Stimulated activated CD4-positive, alpha-beta T cell treated with anti-CD3 and anti-CD28 coated beads, Interleukin-12 subunit alpha, Interleukin-12 subunit beta, amount 100 ng/mL, for 4 hours (primary cell): Measurements from ENCODE around the gene TDRD7.

Source experiments
- DNase-seq: peaks from one replicate; pipeline ENCODE4 v3.0.0-alpha.2; 2020

TDRD7 gene

DNA sequence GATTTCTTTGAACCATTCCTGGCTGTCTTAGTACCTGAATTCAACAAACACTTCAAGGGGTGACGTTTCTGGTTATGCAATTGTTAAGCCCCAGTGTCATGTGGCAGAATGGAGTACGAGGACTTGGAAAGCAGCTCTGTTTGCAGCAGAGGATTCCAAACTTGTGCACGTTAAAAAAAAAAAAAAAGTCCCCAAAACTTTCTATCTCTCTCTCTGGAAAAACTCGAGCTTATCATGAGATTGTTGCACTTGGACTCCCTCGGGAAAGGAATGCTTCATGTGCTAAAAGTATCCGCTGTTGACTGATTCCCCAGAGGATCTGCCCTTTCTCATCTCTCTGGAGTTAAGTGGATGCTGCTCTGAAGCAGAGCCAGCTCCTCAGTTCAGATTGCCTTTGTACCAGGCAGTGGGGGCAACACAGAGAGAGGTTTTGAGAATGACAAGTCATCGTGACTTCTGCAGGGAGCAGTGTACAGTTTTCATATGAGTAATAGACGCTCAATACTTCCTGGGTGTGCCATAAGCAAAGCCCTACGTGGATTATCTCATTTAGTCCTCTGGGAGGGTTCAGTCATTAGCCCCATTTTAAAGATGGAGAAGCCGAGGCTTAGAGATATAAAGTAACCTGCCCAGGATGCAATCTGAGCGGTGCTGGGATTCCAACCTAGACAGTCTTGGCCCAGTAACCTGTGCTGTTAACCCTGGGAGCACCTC, 117.6 kb downstream of the TDRD7 start:
- no peak for DNase-seq

DNA sequence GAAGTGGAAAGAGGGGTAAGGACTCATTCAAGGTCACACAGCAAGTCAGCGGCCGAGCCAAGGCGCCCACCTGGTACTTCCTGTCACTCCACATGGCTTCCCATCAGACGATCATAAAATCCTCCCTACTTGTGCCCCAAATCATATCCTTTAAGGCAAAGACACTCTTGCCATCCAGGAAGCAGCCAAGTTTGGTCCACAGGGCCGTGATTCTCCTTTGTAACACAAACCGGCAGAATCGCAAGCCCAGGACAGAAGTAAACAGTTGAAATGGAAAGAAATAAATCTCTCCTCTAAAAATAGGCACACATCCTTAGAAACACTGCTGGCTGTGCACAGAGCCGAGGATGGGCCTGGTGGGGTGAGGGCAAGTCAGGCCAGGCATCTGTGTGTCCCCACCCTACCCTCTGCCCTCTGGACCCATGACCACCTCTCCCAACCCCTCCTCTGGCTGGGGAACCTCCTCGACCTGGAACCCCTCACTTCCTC, 120.0 kb downstream of the TDRD7 start:
- DNase-seq, result no peak

DNA sequence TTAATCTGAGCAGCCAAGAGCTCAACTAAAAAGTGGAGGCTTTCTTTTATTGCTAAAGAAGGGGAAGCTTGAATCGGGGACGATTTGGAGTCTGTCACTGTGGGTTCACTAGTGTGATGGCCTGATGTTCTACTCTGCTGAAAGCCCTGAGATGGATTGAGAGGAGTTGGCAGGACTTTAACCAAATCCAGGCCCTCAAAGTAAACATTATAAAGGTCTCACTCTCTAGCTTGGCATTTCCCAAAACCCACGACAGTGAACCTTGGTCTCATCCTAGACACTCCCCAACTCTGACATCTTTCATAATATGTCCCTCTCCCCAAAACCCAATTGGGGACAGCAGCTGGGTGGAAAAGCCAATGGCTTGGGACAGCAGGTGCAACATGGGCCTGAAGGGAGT, 122.3 kb downstream of the TDRD7 start:
- DNase-seq, result no peak

DNA sequence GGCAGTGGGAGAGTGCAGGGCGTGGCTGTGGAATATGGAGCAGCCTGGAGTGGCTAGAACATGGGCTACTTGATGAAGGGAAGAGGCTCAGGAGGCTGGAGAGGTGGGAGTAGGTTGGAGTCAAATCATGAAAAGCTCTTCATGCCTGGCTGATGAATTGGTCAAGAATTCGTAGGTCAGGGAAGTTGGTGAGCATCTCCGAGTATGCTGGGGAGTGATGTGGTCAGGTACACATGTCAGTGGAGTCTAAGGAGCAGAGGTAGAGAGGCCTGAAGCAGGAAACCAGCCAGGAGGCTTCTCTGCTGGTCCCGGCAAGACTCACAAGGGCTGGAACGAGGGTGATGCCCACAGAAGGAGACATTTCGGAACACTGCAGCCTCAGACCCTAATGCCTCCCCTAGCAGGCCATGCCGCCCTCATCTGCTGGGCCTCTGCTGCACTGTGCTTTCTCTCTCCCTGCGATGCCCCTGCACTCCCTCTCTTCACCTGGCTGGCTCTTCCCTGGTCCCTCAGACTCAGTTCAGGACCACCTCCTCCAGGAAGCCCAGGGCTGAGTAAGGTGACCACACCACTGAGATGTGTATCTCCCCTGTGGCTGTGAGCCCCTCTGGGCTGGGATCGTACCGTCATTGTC, 123.2 kb downstream of the TDRD7 start:
- no peak for DNase-seq

DNA sequence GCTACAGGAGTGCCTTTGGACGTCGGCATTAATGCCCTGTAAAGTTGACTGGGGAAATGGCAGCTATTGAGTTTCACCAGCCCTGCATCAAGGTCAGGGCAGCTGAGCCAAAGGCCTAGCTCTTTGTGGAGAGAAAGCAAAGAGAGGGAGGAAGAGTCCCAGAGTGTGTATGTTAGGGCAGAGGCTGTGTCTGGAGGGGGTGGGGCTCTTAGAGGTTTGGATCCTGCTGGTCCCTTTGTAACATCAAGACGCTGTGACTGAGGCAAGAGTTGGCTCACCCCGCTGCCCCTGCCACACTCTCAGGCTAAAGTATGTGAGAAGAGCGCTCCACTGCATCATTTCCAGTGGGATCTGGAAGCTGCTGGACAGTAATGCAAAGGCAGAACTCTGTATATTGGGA, 123.9 kb downstream of the TDRD7 start:
- no peak for DNase-seq

DNA sequence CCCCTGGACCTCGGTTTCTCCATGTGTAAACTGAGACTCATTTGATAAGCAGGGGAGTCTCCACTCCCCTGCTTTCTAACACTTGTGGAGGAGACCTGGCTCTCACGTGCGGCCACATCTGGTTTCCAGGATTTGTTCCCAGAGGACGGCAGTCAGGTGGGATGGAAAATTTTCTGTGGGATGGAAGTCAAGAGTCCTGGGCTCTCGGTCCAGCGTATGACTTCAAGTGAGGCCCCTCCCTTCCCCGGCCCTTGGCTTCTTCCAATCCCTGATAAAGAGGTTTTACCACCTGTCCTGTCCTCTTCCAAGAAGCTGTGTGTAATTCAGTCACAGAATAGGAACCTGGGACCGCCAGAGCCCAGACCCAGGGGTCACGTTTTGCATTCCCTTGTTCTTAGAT, 124.6 kb downstream of the TDRD7 start:
- no peak for DNase-seq

DNA sequence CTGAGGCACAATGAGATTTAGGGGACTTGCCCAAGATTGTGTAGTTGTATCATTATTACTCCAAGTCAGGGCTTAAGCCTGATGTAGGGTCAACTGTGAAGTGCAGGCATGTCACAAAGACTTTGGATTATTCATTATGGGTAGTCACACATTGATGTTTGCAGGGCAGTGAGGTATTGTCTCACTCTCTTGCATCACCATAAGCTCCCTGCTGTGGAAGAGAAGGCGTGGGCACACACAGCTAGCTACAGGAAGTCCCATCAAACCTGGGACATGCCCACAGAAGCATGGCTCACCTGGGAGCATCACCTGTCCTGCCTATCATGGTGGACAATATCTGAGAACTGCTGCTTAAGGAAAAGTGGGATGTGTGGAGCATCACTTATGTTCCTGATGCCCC, 131.7 kb downstream of the TDRD7 start:
- no peak for DNase-seq

DNA sequence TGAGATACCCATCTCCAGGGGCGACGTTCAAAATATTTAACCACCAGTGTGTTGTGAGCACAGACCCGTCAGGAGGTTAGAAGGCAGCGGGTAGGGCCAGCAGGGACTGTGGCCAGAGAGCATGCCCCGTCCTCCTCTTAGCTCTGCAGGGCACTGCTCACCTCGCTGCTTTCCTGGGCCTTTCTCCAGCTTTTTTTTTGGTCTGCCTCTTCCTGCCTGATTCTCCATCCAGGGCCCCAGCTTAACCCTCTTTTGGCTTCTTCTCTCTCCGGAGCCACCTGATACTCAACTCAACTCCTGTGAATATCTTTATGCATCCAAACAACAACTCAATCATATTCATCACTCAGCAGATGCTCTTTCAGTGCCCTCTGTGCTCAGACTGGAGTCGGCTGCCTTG, 133.6 kb downstream of the TDRD7 start:
- DNase-seq, result no peak
